SK-N-SH (cell line): ENCODE results near the gene ERCC8.
A peak's percentile ranks its signal among the peaks of the same experiment; 100 is the strongest.

Experiments
- CHD2 ChIP-seq: fragments of 150-350 bp; IDR thresholded peaks from 2 replicates; pipeline ENCODE4 v1.6.1; 2018; ENCODE audit warnings: low read length; ENCODE audit not compliant: partially characterized antibody
- CTCF ChIP-seq: fragments of 200-600 bp; sonication (generic); IDR thresholded peaks from 2 replicates; pipeline ENCODE4 v1.6.1; 2017; ENCODE audit warnings: antibody characterized with exemption, mild to moderate bottlenecking, moderate library complexity
- GABPA ChIP-seq: IDR thresholded peaks from 2 replicates; pipeline ENCODE4 v1.4.0; 2012; ENCODE audit warnings: low read depth, mild to moderate bottlenecking
- JUND ChIP-seq: IDR thresholded peaks from 2 replicates; pipeline ENCODE4 v1.4.0; 2012
- RAD21 ChIP-seq: IDR thresholded peaks from 2 replicates; pipeline ENCODE4 v1.6.1; 2012; ENCODE audit warnings: mild to moderate bottlenecking, low read length

DNA sequence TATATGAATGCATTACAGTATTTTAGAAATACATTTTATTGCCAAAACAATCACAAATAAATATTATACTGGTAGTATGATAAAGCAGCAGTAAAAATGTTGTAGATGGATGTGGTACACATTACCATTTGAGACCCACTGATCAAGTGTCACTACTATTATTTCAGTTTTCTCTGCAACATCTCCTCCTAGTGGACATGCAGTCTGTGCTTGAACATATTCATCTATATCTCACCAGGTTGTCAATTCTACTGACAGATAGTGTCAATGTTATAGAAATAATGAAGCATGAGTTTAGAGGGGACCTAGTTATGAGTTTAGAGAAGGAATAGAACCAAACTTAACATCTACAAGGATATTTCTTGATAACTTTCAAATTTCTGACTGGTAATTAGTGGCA lies 61.6 kb downstream of the ERCC8 start:
- TF ChIP-seq RAD21, result peak; percentile 46
- no peak for TF ChIP-seq CHD2
- peak; percentile 48 for TF ChIP-seq CTCF
- TF ChIP-seq JUND, result no peak
- no peak for TF ChIP-seq GABPA
